HG02938 (cell line): ENCODE results near the gene PRPF31.
A peak's percentile ranks its signal among the peaks of the same experiment; 100 is the strongest.
"Not testable (repeated sequence)": the region's sequence is repeated elsewhere in the genome, so short reads cannot be mapped to it uniquely, and the experiment has no call there.

Experiments used
- ATAC-seq: cut with Tn5 transposase; IDR thresholded peaks from one replicate; pipeline ENCODE4 v1.9.1; 2021; ENCODE audit warnings: mild to moderate bottlenecking, moderate library complexity; ENCODE audit not compliant: unreplicated experiment

Gene PRPF31

GRCh38 chr19:54115109-54116063 is at the start of gene PRPF31, which contains the start of gene TFPT:
TSS of gene PRPF31 (plus strand) at chr19:54115754. CDS start at chr19:54118279, 2,525 bp downstream.
TSS of gene TFPT (minus strand) at chr19:54115657. CDS start at chr19:54115269, 388 bp downstream.
- peak; percentile 77 for ATAC-seq

- no peak for ATAC-seq
Measured at GRCh38 chr19:54069470-54069869, 46.1 kb upstream of the PRPF31 start.

- no peak for ATAC-seq
Measured at GRCh38 chr19:54073829-54074228, 41.7 kb upstream of the PRPF31 start.

- ATAC-seq: no peak
Measured at GRCh38 chr19:54074851-54075250, 40.7 kb upstream of the PRPF31 start.

- no peak for ATAC-seq
Measured at GRCh38 chr19:54077334-54077733, 38.2 kb upstream of the PRPF31 start.

- no peak for ATAC-seq
Measured at GRCh38 chr19:54081032-54081431, 34.5 kb upstream of the PRPF31 start, which contains the start of gene TARM1. TSS of gene TARM1 (minus strand) at chr19:54081365. CDS start at chr19:54081340, 25 bp downstream.

GRCh38 chr19:54084410-54084809 is 31.1 kb upstream of the PRPF31 start:
- no peak for ATAC-seq

GRCh38 chr19:54094426-54095000 is 21.0 kb upstream of the PRPF31 start:
- no peak for ATAC-seq

GRCh38 chr19:54095136-54095858 is 20.3 kb upstream of the PRPF31 start:
- ATAC-seq: no peak

- not testable (repeated sequence) for ATAC-seq
Measured at GRCh38 chr19:54095859-54096616, 19.5 kb upstream of the PRPF31 start.

GRCh38 chr19:54096617-54097106 is 18.9 kb upstream of the PRPF31 start:
- ATAC-seq: no peak

- ATAC-seq: no peak
Measured at GRCh38 chr19:54099190-54099902, 16.2 kb upstream of the PRPF31 start.

- not testable (repeated sequence) for ATAC-seq
Measured at GRCh38 chr19:54099903-54100255, 15.7 kb upstream of the PRPF31 start.

GRCh38 chr19:54100561-54100960 is 15.0 kb upstream of the PRPF31 start, which contains the start of gene OSCAR:
TSS of gene OSCAR (minus strand) at chr19:54100803. CDS start at chr19:54100792, 11 bp downstream.
- ATAC-seq: no peak

- peak; percentile 85 for ATAC-seq
Measured at GRCh38 chr19:54102421-54103169, 13.0 kb upstream of the PRPF31 start, which contains the start of gene NDUFA3. TSS of gene NDUFA3 (plus strand) at chr19:54102855. CDS start at chr19:54102879, 24 bp downstream.

- no peak for ATAC-seq
Measured at GRCh38 chr19:54104998-54105715, 10.4 kb upstream of the PRPF31 start.

- no peak for ATAC-seq
Measured at GRCh38 chr19:54105796-54106195, 9.8 kb upstream of the PRPF31 start.

GRCh38 chr19:54106716-54107115 is 8.8 kb upstream of the PRPF31 start:
- ATAC-seq: no peak
